CD4-positive, alpha-beta T cell (primary cell): ENCODE results near the gene KCTD16. TPM values are rescaled to one million over a fixed set of nuclear protein-coding genes. Genes with fewer than 3 reads are reported as not detected.

Experiments
- ATAC-seq: fragments of 200-7000 bp; cut with Tn5 transposase; one replicate; pipeline ENCODE4 v1.10.0; 2022; ENCODE audit warnings: mild to moderate bottlenecking; ENCODE audit not compliant: poor library complexity
- CTCF ChIA-PET: fragments of 350-600 bp; sonication (Branson Sonifier 250); formaldehyde crosslinking; loops from one replicate; lab custom pipeline; 2021; ENCODE audit warnings: antibody characterized with exemption, inconsistent platforms; lab: Charles Lee
- POLR2A ChIA-PET: fragments of 350-600 bp; sonication (Branson Sonifier 250); formaldehyde crosslinking; loops from one replicate; lab custom pipeline; 2021; ENCODE audit warnings: antibody characterized with exemption, inconsistent platforms; lab: Charles Lee
- DNase-seq, 14 experiments: peaks; one replicate each; pipeline ENCODE4 v3.0.0-alpha.2; 2013 to 2020; ENCODE audit warnings: mixed read lengths in 2 of 14
- H3K27ac ChIP-seq, 2 donors: one replicate each; pipeline versions ENCODE4 v1.5.1 to v1.7.0; 2013; ENCODE audit warnings: low read length in 2 of 2, low read depth in 1 of 2, mild to moderate bottlenecking in 1 of 2
- H3K27me3 ChIP-seq, 2 experiments: 1 replicate in 1 of 2; 2 replicates in 1 of 2; pipeline versions ENCODE4 v1.6.1 to v1.7.0; 2013; ENCODE audit warnings: low read length in 2 of 2, control low read depth in 1 of 2, mild to moderate bottlenecking in 1 of 2, moderate library complexity in 1 of 2; ENCODE audit not compliant: insufficient read depth in 2 of 2, control insufficient read depth in 1 of 2
- H3K36me3 ChIP-seq: one replicate; pipeline ENCODE4 v1.6.1; 2013; ENCODE audit warnings: low read length, control low read depth; ENCODE audit not compliant: insufficient read depth
- H3K4me1 ChIP-seq: one replicate; pipeline ENCODE4 v1.6.1; 2013; ENCODE audit warnings: low read length, control low read depth; ENCODE audit not compliant: insufficient read depth
- H3K4me3 ChIP-seq: one replicate; pipeline ENCODE4 v1.5.1; 2013; ENCODE audit warnings: mild to moderate bottlenecking, low read length, moderate library complexity
- H3K9me3 ChIP-seq, 2 experiments: 1 replicate in 1 of 2; 2 replicates in 1 of 2; pipeline versions ENCODE4 v1.6.1 to v1.7.0; 2013; ENCODE audit warnings: low read length in 2 of 2, mild to moderate bottlenecking in 2 of 2, control low read depth in 1 of 2, moderate library complexity in 1 of 2; ENCODE audit not compliant: control insufficient read depth in 1 of 2, insufficient read depth in 1 of 2
- H3K27ac Mint-ChIP-seq: one replicate; pipeline ENCODE4 v1.8.0; 2020; ENCODE audit warnings: mixed read lengths
- H3K27me3 Mint-ChIP-seq: one replicate; pipeline ENCODE4 v1.8.0; 2021; ENCODE audit warnings: mixed read lengths
- H3K36me3 Mint-ChIP-seq: one replicate; pipeline ENCODE4 v1.8.0; 2021; ENCODE audit warnings: low read depth, mixed read lengths
- H3K4me1 Mint-ChIP-seq: one replicate; pipeline ENCODE4 v1.8.0; 2021; ENCODE audit warnings: low read depth, mixed read lengths
- H3K4me3 Mint-ChIP-seq: one replicate; pipeline ENCODE4 v1.8.0; 2020; ENCODE audit warnings: mild to moderate bottlenecking, mixed read lengths
- H3K9me3 Mint-ChIP-seq: one replicate; pipeline ENCODE4 v1.8.0; 2020; ENCODE audit warnings: mixed read lengths
- intact Hi-C, 2 experiments: fragments of 100-400 bp; cut with DNase I in 1 of 2; cut with micrococcal nuclease in 1 of 2; formaldehyde crosslinking; loops; one replicate each; pipeline versions ENCODE4 v1.15.1 to v1.9.0; 2023 to 2025; cut with DNase I, micrococcal nuclease
- total RNA-seq, 174 experiments: library from RNA in 2 of 174; stranded (reverse) in 2 of 174; gene quantifications; one replicate each; pipeline ENCODE4 v1.2.3 and lab custom pipeline; 2021 to 2026
- TF ChIP-seq, protein P1 (sequence below): fragments of 200-600 bp; IDR thresholded peaks from one replicate; pipeline ENCODE4 v1.8.0; 2022; ENCODE audit warnings: antibody characterized with exemption, mild to moderate bottlenecking

Gene KCTD16
- total RNA-seq, 2 experiments from 2014 or later, result not detected

DNA sequence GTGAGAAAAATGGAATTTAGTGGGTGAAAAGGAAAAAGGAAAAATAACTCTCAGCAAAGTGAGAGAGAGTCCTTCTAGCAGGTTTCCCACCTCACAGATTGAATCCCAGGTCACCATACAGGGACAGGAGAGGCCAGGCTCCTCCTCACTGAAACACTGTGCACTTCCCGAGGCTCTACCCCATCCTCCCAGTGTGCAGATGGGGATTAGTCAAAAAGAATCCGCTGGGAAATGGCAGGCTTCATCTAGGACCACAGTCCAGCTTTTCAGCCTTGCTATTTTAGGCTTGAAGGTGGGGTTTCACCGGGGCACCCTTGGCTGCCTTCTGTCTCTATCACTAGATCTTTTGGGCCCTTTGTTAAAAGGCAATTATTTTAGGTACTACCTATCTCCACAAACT lies 48.0 kb upstream of the KCTD16 start:
- ATAC-seq (no peak), DNase-seq (no peak)
- H3K27me3 Mint-ChIP-seq, result no peaks in the 10 kb centered on the region
- Histone ChIP-seq H3K27me3 (no peaks in the 10 kb centered on the region), H3K4me3 (no peak overlapping the region), H3K27ac (no peak overlapping the region), H3K36me3 (no peaks in the 10 kb centered on the region), H3K9me3 (no peaks in the 10 kb centered on the region), H3K4me1 (no peaks in the 10 kb centered on the region)
- intact Hi-C loops, result no loop called here
- no peaks in the 10 kb centered on the region for H3K9me3 Mint-ChIP-seq
- no peak overlapping the region for H3K27ac Mint-ChIP-seq
- ChIA-PET CTCF (interaction anchor here (1.0 to 1.2 kb wide), 2 partner anchors 15 to 69 kb away, joined by 3 read pairs; no protein-coding TSS in a partner anchor), POLR2A (no interaction called here)
- no peak overlapping the region for H3K4me3 Mint-ChIP-seq
- no peaks in the 10 kb centered on the region for H3K4me1 Mint-ChIP-seq
- TF ChIP-seq, protein P1, sequence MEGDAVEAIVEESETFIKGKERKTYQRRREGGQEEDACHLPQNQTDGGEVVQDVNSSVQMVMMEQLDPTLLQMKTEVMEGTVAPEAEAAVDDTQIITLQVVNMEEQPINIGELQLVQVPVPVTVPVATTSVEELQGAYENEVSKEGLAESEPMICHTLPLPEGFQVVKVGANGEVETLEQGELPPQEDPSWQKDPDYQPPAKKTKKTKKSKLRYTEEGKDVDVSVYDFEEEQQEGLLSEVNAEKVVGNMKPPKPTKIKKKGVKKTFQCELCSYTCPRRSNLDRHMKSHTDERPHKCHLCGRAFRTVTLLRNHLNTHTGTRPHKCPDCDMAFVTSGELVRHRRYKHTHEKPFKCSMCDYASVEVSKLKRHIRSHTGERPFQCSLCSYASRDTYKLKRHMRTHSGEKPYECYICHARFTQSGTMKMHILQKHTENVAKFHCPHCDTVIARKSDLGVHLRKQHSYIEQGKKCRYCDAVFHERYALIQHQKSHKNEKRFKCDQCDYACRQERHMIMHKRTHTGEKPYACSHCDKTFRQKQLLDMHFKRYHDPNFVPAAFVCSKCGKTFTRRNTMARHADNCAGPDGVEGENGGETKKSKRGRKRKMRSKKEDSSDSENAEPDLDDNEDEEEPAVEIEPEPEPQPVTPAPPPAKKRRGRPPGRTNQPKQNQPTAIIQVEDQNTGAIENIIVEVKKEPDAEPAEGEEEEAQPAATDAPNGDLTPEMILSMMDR, result no peak
- no peaks in the 10 kb centered on the region for H3K36me3 Mint-ChIP-seq

DNA sequence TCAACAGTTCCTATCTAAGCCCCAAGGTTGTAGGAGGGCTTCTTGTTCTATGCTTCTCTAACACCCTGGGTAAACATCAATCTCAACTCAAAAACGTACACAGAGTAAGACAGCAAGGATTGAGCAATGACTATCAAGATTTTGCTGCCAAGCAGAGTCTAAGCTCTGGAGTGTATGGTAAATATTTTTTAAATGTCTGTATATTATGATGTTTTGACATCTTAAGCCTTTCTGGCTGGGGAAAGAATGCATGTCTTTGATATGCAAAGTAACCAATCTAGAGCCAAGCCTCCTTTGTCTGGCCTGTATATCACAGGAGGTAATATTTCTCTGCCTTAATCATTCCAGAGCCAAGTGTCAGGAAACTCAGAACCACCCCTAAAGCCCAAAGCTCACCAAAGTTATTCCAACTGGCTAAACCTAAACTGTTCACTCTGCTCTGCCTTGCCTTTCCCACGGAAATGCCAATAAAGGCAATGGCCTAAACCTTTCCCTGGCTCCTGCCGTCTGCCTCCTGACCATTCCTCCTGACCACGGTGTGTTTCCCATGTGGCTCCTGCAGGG lies 45.4 kb upstream of the KCTD16 start:
- no peaks in the 10 kb centered on the region for H3K9me3 ChIP-seq
- H3K36me3 Mint-ChIP-seq, result no peaks in the 10 kb centered on the region
- no peak overlapping the region for H3K27ac Mint-ChIP-seq
- intact Hi-C loops, result no loop called here
- no peak overlapping the region for H3K4me3 Mint-ChIP-seq
- ATAC-seq (no peak), DNase-seq (no peak)
- no peaks in the 10 kb centered on the region for H3K4me1 ChIP-seq
- ChIA-PET CTCF (interaction anchor here (0.5 to 1.1 kb wide), 2 partner anchors 29 to 178 kb away, joined by 3 read pairs; no protein-coding TSS in a partner anchor), POLR2A (no interaction called here)
- H3K4me1 Mint-ChIP-seq, result no peaks in the 10 kb centered on the region
- TF ChIP-seq, protein P1, result no peak
- H3K9me3 Mint-ChIP-seq, result no peaks in the 10 kb centered on the region
- H3K27me3 ChIP-seq, result no peaks in the 10 kb centered on the region
- no peak overlapping the region for H3K4me3 ChIP-seq
- no peaks in the 10 kb centered on the region for H3K36me3 ChIP-seq
- no peaks in the 10 kb centered on the region for H3K27me3 Mint-ChIP-seq
- H3K27ac ChIP-seq, result no peak overlapping the region

DNA sequence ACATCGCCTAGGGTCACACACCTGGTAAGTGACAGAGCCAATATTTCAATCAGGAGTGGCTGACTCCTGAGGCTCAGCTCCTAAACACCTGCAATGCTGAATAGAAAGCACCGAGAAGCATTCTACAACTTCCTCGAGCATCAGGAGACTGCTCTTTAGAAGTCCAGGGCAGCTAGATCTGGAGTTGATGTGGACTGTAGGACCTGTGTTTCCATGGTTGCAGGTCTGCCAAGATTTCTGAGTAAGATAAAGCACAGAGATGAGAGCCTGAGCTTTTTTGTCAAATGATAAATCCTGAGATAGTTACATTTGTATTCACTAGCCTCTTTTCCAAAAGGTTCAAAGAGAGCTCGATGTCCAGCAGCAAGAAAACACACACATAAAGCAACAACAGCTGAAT lies 44.0 kb upstream of the KCTD16 start:
- intact Hi-C loops, result no loop called here
- POLR2A ChIA-PET, result no interaction called here
- CTCF ChIA-PET, result interaction anchor here (1.2 kb wide), 1 partner anchor 12 kb away, joined by 3 read pairs; no protein-coding TSS in a partner anchor

More for the DNA sequence above, 44.0 kb upstream of the KCTD16 start:
- Histone ChIP-seq H3K27me3 (no peaks in the 10 kb centered on the region), H3K27ac (no peak overlapping the region), H3K4me1 (no peaks in the 10 kb centered on the region), H3K9me3 (no peaks in the 10 kb centered on the region), H3K36me3 (no peaks in the 10 kb centered on the region), H3K4me3 (no peak overlapping the region)
- Mint-ChIP-seq H3K36me3 (no peaks in the 10 kb centered on the region), H3K4me3 (no peak overlapping the region), H3K27me3 (no peaks in the 10 kb centered on the region), H3K27ac (no peak overlapping the region), H3K9me3 (no peaks in the 10 kb centered on the region), H3K4me1 (no peaks in the 10 kb centered on the region)
- DNase-seq (no peak), ATAC-seq (no peak)
- TF ChIP-seq, protein P1, result no peak
